GM06990 (cell line): ENCODE measurements around the gene CARNS1.
A peak's percentile ranks its signal among the peaks of the same experiment; 100 is the strongest.

Experiments used
- DNase-seq: peaks from one replicate; pipeline ENCODE4 v3.0.0-alpha.2; 2011; ENCODE audit not compliant: insufficient read length; ENCODE audit errors: extremely low read depth
- H3K27me3 ChIP-seq: replicated peaks from 2 replicates; pipeline ENCODE4 v1.6.0; 2011; ENCODE audit warnings: low read length; ENCODE audit not compliant: control insufficient read depth, insufficient read depth
- H3K36me3 ChIP-seq: 2 replicates; pipeline ENCODE4 v1.5.1; 2011; ENCODE audit warnings: low read length; ENCODE audit not compliant: control insufficient read depth, insufficient read depth
- H3K4me3 ChIP-seq: replicated peaks from 2 replicates; pipeline ENCODE4 v1.5.1; 2011; ENCODE audit warnings: low read depth, mild to moderate bottlenecking, control low read depth, low read length
- TF ChIP-seq, protein P1 (sequence below): IDR thresholded peaks from 2 replicates; pipeline ENCODE4 v1.5.1; 2011; ENCODE audit warnings: low read length, control low read depth, mild to moderate bottlenecking, inconsistent platforms; ENCODE audit not compliant: insufficient read depth, poor library complexity, severe bottlenecking

The CARNS1 gene

DNA sequence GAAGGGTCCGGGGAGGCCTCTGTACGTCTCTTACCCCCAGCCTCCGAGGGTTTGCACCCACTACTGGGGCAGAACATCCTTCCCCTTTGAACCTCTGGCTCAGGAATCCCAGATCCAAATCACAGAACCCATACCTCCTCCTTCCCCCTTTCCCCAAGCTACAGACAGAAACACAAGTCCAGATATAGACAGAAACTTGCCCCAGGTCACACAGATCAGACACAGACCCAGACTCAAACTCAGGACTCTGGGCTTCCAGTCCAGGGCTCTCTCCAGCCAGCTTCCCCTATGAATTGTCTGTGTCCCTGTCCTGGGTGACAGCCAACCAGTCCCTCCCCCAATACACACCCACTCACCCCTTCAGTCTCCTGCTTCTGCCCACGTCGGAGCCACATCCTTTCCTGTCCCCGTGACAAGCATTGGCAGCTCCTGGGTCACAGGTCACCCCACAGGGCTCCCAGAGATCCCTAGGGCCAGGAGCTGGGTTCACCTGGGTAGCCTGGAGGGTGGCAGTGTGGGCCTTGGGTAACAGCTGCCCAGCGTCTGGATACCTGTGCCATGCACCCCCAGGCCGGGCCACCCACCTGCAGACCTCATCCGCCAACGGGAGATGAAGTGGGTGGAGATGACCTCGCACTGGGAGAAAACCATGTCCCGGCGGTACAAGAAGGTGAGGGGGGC, 10.8 kb upstream of the CARNS1 start:
- Histone ChIP-seq H3K4me3 (peak overlapping the region; percentile 80), H3K27me3 (no peaks in the 10 kb centered on the region), H3K36me3 (peaks cover 20% of the 10 kb centered on the region)

DNA sequence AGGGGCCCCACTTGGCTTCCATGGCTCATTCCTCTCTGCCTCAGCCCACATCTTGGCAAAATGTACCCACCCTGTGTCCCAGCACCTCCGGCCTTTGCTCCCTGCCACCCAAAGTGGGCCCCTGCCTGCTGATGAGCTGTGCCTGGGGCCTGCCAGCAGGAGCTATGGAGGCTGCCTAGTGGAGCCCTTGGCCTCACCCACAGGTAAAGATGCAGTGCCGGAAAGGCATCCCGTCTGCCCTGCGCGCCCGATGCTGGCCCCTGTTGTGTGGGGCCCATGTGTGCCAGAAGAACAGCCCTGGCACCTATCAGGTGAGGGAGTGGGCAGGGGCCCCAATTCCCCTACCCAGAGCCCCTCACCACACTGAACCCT, 10.3 kb upstream of the CARNS1 start:
- TF ChIP-seq, protein P1, sequence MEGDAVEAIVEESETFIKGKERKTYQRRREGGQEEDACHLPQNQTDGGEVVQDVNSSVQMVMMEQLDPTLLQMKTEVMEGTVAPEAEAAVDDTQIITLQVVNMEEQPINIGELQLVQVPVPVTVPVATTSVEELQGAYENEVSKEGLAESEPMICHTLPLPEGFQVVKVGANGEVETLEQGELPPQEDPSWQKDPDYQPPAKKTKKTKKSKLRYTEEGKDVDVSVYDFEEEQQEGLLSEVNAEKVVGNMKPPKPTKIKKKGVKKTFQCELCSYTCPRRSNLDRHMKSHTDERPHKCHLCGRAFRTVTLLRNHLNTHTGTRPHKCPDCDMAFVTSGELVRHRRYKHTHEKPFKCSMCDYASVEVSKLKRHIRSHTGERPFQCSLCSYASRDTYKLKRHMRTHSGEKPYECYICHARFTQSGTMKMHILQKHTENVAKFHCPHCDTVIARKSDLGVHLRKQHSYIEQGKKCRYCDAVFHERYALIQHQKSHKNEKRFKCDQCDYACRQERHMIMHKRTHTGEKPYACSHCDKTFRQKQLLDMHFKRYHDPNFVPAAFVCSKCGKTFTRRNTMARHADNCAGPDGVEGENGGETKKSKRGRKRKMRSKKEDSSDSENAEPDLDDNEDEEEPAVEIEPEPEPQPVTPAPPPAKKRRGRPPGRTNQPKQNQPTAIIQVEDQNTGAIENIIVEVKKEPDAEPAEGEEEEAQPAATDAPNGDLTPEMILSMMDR: no peak
- no peak for DNase-seq
- H3K4me3 ChIP-seq: peak overlapping the region; percentile 80
- H3K27me3 ChIP-seq: no peaks in the 10 kb centered on the region
- H3K36me3 ChIP-seq: peaks cover 20% of the 10 kb centered on the region

More for the DNA sequence above, 10.8 kb upstream of the CARNS1 start:
- no peak for DNase-seq
- TF ChIP-seq, protein P1: no peak

DNA sequence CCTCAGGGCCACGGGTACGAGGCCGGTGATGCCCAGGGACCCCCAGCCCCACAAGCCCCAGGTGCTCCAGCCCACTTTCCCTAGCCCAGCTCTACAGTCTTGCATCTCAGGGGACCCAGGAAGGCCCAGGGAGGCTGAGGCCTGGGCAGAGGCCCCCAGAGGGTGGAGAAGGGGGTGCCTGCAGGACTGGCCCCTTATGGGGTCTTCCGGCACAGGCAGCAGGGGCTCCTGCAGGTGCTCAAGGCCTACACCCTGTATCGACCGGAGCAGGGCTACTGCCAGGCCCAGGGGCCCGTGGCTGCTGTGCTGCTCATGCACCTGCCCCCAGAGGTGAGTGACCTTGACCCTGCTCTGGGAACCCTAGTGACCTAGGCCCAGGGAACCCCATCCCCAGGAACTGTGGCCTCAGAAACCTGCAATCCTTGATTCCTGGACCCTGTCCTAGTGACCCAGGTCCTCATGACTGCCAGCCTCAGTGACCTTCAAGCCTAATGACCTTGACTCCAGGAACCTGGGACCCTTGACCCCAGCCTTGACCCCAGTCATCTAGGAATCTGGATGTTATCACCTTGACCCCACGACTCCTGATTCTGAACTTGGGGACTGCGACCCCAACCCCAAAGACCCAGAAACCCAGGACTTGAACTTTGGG, 9.7 kb upstream of the CARNS1 start:
- no peak for DNase-seq
- TF ChIP-seq, protein P1: no peak
- peaks cover 21% of the 10 kb centered on the region for H3K36me3 ChIP-seq
- H3K4me3 ChIP-seq: no peak overlapping the region
- H3K27me3 ChIP-seq: no peaks in the 10 kb centered on the region

DNA sequence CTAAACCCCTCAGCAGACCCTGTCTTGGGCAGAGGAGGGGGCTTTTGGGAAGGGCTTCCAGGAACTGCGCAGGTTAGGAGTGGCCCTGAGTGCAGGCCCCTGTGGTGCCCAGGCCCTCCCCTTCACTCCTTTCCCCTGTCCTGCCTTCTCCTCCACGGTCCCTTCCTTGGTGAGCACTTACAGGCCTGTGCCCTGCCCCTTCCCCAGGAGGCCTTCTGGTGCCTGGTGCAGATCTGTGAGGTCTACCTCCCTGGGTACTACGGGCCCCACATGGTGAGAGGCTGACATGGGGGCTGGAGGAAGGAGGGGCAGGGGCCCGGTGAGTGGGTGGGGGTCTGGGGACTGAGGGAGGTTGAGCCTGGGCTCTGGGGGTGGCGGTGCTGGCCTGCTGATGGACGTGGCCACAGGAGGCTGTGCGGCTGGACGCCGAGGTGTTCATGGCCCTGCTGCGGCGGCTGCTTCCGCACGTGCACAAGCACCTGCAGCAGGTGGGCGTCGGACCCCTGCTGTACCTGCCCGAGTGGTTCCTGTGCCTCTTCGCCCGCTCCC, 9.0 kb upstream of the CARNS1 start:
- DNase-seq: no peak
- Histone ChIP-seq H3K36me3 (peaks cover 21% of the 10 kb centered on the region), H3K27me3 (no peaks in the 10 kb centered on the region), H3K4me3 (no peak overlapping the region)
- TF ChIP-seq, protein P1: no peak

DNA sequence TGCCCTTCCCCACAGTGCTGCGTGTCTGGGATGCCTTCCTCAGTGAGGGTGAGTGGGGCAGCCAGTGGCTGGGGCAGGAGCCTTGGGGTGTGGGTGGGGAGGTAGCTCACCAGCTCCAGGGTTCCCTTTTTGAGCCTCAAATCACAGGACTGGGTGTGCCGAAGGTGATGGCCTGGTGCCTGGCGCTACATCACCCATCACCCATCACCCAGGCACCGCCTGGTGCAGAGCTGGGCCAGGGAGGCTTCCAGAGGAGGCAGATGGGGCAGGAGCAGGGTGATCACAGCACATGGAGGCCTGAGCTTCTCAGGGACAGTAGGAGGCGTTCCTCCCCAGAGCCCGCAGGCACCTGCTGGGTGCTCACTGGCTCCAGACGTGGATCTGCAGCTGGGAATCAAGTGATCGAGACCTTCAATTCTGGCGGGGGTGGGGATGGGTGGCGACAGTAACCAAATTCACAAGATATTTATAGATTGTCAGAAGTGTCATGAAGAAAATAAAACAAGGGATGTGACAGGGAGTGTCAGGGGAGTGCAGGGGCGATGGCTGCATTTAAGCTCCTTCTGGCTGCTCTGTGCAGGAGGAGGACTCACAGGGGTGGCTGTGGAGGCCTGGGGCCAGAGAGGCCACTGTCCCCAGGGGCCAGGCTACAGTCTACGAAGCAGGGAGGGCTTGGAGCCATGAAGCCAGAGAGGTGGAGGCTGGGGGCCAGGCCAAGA, 8.3 kb upstream of the CARNS1 start:
- Histone ChIP-seq H3K36me3 (peaks cover 21% of the 10 kb centered on the region), H3K4me3 (no peak overlapping the region), H3K27me3 (no peaks in the 10 kb centered on the region)
- TF ChIP-seq, protein P1: no peak
- DNase-seq: no peak
